GM18907 (cell line): ENCODE results near the gene LTB4R.

ENCODE experiments used
- ATAC-seq: cut with Tn5 transposase; IDR thresholded peaks from one replicate; pipeline ENCODE4 v1.9.1; 2021; ENCODE audit warnings: mild to moderate bottlenecking, moderate library complexity; ENCODE audit not compliant: unreplicated experiment

Gene LTB4R

GRCh38 chr14:24310646-24311604, at the start of gene LTB4R:
Gene LTB4R (plus strand): TSS chr14:24311502. CDS start chr14:24315652, 4,150 bp downstream.
- ATAC-seq, result peak; percentile 71

GRCh38 chr14:24261969-24262327, 49.4 kb upstream of the LTB4R start:
- no peak for ATAC-seq

DNA sequence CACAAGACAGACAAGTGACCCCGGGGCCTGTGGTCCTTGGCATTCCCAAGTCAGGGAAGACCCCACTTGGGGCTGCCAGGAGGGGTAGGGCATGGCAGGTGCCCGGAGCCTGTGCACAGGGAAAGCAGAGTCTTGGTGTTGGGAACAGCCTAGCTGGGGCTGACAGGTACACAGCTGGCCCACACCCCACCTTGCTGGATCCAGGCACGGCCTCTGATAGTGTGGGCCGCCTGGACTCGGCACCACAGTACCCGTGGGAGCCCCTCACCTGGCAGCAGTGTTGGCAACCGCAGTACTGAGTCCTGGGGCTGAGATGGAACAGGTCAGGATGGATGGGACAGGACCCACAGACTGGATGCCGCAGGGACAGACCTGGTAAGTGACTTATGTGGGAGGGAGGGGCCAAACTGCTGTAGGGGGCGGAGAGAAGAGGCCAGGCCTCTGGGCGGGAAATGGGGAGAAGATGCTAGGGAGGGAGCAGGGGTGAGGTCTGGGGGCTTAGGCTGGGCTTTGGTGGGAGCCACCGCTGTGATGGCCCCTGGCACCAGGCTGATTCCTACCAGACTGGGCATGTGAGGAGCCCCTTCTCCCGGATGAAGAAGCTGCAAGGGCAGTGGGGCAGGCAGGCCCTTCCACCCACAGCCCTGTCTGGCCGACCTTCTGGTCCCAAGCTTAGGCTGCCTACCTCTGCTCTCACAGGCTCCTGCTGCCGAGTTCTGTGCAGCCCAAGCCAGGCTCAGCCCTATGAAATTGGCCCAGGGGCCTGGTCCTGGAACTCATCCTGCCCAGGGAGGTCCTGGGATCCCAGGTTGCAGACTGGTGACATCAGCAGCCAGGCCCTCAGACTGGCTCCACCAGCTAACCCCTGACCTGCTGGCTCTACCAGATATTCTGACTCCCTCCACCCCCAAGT, 48.2 kb upstream of the LTB4R start, which contains the start of gene TGM1:
Gene TGM1, minus strand, starts transcription at position 357 of the 913 bp plus-strand sequence. CDS start 825 bp downstream, outside the sequence.
- ATAC-seq, result no peak

- no peak for ATAC-seq
Observed at GRCh38 chr14:24263848-24264247, 47.5 kb upstream of the LTB4R start.

DNA sequence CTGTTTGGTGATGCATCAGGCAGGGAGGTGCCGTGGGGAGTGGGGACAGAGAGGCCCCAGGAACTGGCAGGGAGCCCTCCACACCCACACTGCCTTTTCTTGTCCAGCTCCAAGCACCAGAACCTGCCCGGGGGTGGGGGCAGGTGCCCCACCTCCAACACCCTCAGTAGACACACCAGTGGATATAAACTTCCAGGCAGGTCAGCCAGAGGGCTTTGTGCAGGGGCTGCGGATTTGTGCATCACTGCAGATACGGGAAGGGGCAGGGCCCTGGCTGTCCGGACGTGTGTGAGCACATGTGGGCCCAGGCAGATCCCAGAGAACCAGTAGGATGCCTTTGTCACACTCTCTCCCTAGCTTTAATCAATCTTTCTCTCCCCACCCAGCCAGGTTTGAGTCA, 47.0 kb upstream of the LTB4R start:
- ATAC-seq, result no peak

GRCh38 chr14:24266344-24267244, 44.7 kb upstream of the LTB4R start:
- ATAC-seq, result no peak

- no peak for ATAC-seq
Observed at GRCh38 chr14:24267516-24267915, 43.8 kb upstream of the LTB4R start.

DNA sequence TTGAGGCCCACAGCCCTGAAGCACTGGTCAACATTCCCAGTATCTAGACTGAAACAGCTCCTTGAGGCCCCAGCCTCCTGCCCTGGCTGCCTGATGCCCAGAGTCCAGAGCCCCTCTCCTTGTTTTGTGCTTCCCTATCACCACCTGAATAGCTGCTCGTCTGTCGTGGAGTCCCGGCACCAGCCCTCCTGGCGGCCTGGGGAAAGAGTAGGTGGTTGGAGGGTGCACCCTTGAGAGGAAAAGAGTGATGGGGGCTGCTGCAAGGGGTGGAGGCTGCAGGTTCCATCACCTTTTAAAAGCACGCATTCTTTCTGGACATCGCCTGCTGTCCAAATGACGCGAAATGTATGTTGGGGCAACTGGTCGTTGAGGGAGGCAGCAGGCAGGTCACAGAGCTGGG, 43.1 kb upstream of the LTB4R start:
- no peak for ATAC-seq

DNA sequence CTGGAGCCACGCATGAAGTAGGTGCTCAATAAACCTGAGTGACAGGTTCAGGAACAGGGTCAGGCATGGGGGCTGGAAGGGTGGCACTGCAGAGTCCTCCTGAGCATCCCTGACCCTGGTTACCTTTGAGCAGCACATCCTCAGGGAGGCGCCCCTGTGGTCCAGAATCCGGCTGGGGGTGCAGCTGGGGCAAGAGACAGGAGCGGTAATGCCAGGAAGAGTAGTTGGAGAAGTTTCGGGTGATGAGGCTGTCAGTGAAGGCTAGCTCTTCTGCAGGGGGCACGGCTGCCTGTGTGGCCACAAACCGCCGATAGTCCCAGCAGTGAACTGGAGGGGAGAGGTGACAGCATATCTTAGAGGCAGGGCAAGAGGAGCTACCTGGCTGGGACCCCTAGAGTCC, 41.9 kb upstream of the LTB4R start:
- ATAC-seq, result no peak

GRCh38 chr14:24269910-24270536, 41.3 kb upstream of the LTB4R start:
- ATAC-seq, result no peak

DNA sequence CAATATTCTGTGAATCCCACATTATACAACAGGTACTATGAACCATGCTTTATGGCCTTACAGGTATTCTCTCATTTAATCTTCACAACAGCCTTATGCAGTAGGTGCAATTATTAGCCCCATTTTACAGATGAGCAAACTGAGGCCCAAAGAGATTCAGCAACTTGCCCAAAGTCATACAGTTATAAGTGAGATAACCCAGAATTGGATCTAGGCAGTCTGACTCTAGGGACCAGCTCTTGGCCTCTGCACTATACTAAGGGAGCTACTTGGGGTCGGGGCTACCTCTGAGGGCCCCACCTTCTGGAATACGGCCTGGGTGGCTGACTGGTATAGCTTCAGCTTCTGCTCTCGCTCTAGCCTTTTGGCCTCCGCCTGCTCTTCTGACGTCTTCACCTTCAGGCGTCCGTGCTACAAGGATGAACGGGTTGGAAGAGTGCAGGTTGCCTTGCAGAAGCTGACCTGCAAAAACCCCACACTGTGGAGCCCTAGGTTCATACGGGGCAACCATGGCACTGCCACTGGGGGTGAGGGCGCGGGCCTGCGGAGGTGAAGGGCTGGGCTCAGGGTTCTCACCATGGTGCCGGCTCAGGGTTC, 40.7 kb upstream of the LTB4R start:
- no peak for ATAC-seq

DNA sequence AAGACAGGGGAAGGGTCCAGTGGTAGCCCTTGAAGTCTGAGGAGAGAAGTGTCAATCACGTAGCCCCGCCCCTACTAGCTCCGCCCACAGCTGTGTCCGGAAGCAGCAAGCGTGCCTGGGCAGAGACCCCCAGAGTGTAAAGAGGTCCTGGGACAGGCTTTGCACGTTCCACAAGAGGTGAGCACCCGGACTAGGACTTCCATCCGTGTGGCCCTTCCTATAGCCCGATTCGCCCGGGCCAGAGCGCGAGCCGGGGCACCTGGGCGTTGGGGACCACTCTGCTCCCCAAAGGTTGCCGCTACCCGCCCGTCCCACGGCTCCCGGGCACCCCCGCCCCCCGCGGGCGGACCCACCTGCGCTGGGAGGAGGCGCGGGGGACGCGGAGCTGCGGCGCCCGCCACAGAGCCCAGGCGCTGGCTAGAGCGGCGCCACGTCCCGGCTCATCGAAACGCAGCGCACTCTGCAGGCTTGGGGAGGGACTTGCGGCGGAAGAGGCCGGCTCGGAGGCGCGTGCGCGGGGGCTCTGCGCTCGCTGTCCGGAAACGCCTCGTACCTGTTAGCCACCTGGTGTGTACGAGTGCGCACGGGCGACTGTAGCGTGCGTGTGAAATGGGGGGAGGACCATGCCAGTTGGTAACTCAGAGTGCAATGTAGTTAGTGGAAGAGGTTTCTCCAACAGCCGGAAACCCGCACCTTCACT, 40.0 kb upstream of the LTB4R start, which contains the start of gene RABGGTA:
Gene RABGGTA, minus strand, starts transcription at position 464 of the 700 bp plus-strand sequence. CDS start 482 bp downstream, outside the sequence.
- ATAC-seq, result peak; percentile 86

DNA sequence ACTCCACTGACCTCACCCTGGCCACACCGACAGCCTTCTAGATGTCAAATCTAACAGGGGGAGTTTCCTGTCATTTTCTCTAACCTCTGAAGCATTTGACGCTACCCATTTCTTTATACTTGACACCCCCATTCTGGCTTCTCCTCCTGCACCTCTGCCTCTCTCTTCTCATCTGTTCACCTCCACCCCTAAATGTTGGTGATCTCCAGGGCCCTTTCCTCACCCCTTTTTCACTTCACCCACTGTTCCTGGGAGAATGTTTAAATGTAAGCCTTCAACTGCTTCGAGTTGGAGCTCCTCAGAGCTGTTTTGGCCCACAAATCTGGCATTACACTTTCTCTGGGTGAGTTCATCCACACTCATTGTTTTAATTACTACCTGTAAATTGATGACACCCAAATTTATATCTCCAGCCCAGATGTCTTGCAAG, 39.5 kb upstream of the LTB4R start:
- no peak for ATAC-seq

DNA sequence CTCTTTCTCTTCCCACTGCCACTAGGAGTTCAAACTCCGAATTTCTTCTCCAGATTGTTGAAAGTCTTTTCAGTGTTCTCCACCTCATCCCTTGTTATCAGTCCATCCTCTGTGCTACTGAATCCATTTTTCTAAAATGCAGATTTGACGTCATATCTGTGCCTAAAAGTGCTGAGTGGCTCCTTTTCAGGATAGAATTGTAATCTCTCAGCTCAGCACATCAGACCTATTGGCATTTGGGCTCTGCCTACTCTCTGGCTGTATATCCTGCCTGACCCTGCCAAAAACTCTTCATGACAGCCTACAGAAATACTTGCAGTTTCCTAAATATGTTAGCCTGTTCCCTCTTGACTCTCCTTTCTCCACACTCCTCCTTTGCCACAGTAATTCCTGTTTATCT, 38.8 kb upstream of the LTB4R start:
- ATAC-seq, result no peak

DNA sequence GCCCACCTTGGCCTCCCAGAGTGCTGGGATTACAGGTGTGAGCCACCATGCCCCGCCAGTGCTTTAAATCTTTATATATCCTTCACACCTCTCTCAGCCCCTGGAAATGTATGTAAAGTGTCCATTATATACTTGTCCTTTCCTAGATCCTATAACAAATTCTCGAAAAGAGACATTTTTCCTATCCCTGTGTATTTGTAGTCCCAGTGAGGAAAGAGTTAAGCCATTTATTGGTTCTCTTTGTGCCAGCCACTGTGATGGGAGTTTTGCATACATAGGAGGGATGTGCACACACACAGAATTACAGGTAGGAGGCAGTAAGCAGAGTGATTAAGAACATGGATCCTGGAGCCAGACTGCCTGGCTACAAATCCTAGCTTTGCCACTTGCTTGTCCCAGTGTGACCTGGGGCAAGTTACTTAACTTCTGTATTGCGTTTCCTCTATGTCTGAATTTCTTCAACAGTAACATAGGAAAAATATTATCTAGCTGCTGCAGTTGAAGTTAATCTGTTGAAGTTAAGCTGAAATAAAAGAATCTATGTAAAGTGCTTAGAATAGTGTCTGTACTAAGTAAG, 37.8 kb upstream of the LTB4R start:
- ATAC-seq, result no peak

GRCh38 chr14:24274101-24274543, 37.2 kb upstream of the LTB4R start:
- ATAC-seq, result peak; percentile 50

- no peak for ATAC-seq
Observed at GRCh38 chr14:24277071-24277470, 34.2 kb upstream of the LTB4R start.

GRCh38 chr14:24277606-24278321, 33.5 kb upstream of the LTB4R start:
- no peak for ATAC-seq
